ENCODE results near the gene KRT1. TPM values are rescaled to one million over a fixed set of nuclear protein-coding genes. Genes with fewer than 3 reads are reported as not detected.

Gene KRT1
- total and polyA plus RNA-seq, 10 of the 15 experiments (the other 5 are each of a cell fraction or from before 2014, with no cell fraction given) = not detected

GRCh38 chr12:52701281-52701680 is 21.1 kb upstream of the KRT1 start:
- in situ Hi-C loops (cut with MboI) = no loop called here
- ChIA-PET SMC1A (ENCODE audit: uncharacterized antibody, unreplicated experiment) (no interaction called here), RAD21 (ENCODE audit: unreplicated experiment) (no interaction called here), CTCF (no interaction called here), POLR2A (no interaction called here)
- Histone ChIP-seq H3K27me3 (replicated peaks in 1 of 2; ENCODE audit: control insufficient read depth in 2 of 2, insufficient read depth in 2 of 2, low read length in 1 of 2) (peaks cover 0 to 1% of the 10 kb centered on the region in 2 experiments; a peak in 1 of 4 replicates), H3K9ac (ENCODE audit: control insufficient read depth, insufficient read depth, low read length) (no peak overlapping the region), H3K79me2 (ENCODE audit: control insufficient read depth, insufficient read depth, low read length) (no peaks in the 10 kb centered on the region), H2AFZ (ENCODE audit: control insufficient read depth, low read depth, low read length) (no peak overlapping the region), H3K4me1 (ENCODE audit: control insufficient read depth, insufficient read depth, low read length) (no peaks in the 10 kb centered on the region), H3K27ac (ENCODE audit: control insufficient read depth, insufficient read depth) (no peak overlapping the region), H3K4me2 (ENCODE audit: control insufficient read depth, insufficient read depth) (no peak overlapping the region), H3K36me3 (ENCODE audit: control insufficient read depth in 2 of 2, insufficient read depth in 2 of 2, low read length in 1 of 2) (no peaks in the 10 kb centered on the region), H3K9me3 (replicated peaks; ENCODE audit: control insufficient read depth, insufficient read depth, low read length) (no peaks in the 10 kb centered on the region), H4K20me1 (ENCODE audit: control insufficient read depth, insufficient read depth) (no peaks in the 10 kb centered on the region), H3K4me3 (no peak overlapping the region)
- BruUV-seq (replicated peaks) = no TSS peak
- 43% methylated on average over 12 of the region's 12 CpGs for WGBS (ENCODE audit: insufficient coverage, insufficient replicate concordance, low lambda C conversion rate, missing lambda C conversion rate)
- no peak for DNase-seq (ENCODE audit: low read depth, low spot score)
- no peak for ATAC-seq
- FAIRE-seq = no peak
- intact Hi-C loops (cut with micrococcal nuclease; ENCODE audit: unreplicated experiment) = no loop called here
- no peak for TF ChIP-seq POU2F2 (IDR thresholded peaks at IDR 0.05; ENCODE audit: borderline replicate concordance, low read depth, low read length)
- TF ChIP-seq RAD21 (IDR thresholded peaks at IDR 0.05; ENCODE audit: insufficient read depth, low read depth, low read length) = no peak
- TF ChIP-seq SIN3A (IDR thresholded peaks at IDR 0.05; ENCODE audit: low read depth, low read length) = no peak
- TF ChIP-seq CHD1 (IDR thresholded peaks at IDR 0.05; ENCODE audit: low read depth, low read length) = no peak
- TF ChIP-seq NFXL1 (IDR thresholded peaks at IDR 0.05; ENCODE audit: borderline replicate concordance) = no peak
- TF ChIP-seq USF1 (IDR thresholded peaks at IDR 0.05; ENCODE audit: borderline replicate concordance, extremely low read length, insufficient read depth, low read depth, low read length) = no peak
- no peak for TF ChIP-seq E4F1 (IDR thresholded peaks at IDR 0.05; ENCODE audit: borderline replicate concordance, partially characterized antibody)
- no peak for TF ChIP-seq IKZF1 (conservative IDR thresholded peaks at IDR 0.05)
- TF ChIP-seq ELK1 (IDR thresholded peaks at IDR 0.05; ENCODE audit: low read depth, low read length) = no peak
- no peak for TF ChIP-seq RELA (IDR thresholded peaks at IDR 0.05; ENCODE audit: borderline replicate concordance, partially characterized antibody)
- TF ChIP-seq RELB (IDR thresholded peaks at IDR 0.05; ENCODE audit: low read depth) = no peak
- no peak for TF ChIP-seq ZBTB40 (IDR thresholded peaks at IDR 0.05; ENCODE audit: borderline replicate concordance)
- TF ChIP-seq CREB1 (IDR thresholded peaks at IDR 0.05; ENCODE audit: low read depth) = no peak

Measured in GM12878 (cell line).